GM23248 (cell line): Measurements from ENCODE around the gene BCAR1. TPM values are rescaled to one million over a fixed set of nuclear protein-coding genes. Genes with fewer than 3 reads are reported as not detected.

ENCODE experiments used
- DNase-seq: peaks from one replicate; pipeline ENCODE4 v3.0.0-alpha.2; 2015
- H2AFZ ChIP-seq: fragments of 200-600 bp; sonication (generic); 2 replicates; pipeline ENCODE4 v1.6.1; 2016; ENCODE audit warnings: antibody characterized with exemption
- H3F3A ChIP-seq: fragments of 200-600 bp; sonication (generic); 2 replicates; pipeline ENCODE4 v1.6.1; 2016; ENCODE audit warnings: mild to moderate bottlenecking, antibody characterized with exemption, mixed run types; ENCODE audit not compliant: insufficient read depth
- H3K27ac ChIP-seq: fragments of 200-600 bp; sonication (generic); 2 replicates; pipeline ENCODE4 v1.5.1; 2016; ENCODE audit warnings: mild to moderate bottlenecking
- H3K27me3 ChIP-seq: fragments of 200-600 bp; sonication (generic); replicated peaks from 2 replicates; pipeline ENCODE4 v1.6.1; 2016; ENCODE audit warnings: mild to moderate bottlenecking; ENCODE audit not compliant: insufficient read depth
- H3K36me3 ChIP-seq: fragments of 200-600 bp; sonication (generic); 2 replicates; pipeline ENCODE4 v1.6.1; 2016; ENCODE audit warnings: low read depth, mild to moderate bottlenecking
- H3K4me1 ChIP-seq: fragments of 200-600 bp; sonication (generic); 2 replicates; pipeline ENCODE4 v1.6.1; 2016; ENCODE audit warnings: mild to moderate bottlenecking; ENCODE audit not compliant: insufficient read depth
- H3K4me2 ChIP-seq: fragments of 200-600 bp; sonication (generic); one replicate; pipeline ENCODE4 v1.6.1; 2016; ENCODE audit warnings: mild to moderate bottlenecking; ENCODE audit not compliant: unreplicated experiment
- H3K4me3 ChIP-seq: fragments of 200-600 bp; sonication (generic); 2 replicates; pipeline ENCODE4 v1.5.1; 2016; ENCODE audit warnings: mild to moderate bottlenecking
- H3K79me2 ChIP-seq: fragments of 200-600 bp; sonication (generic); 2 replicates; pipeline ENCODE4 v1.6.1; 2016; ENCODE audit warnings: mild to moderate bottlenecking; ENCODE audit not compliant: insufficient read depth
- H3K9ac ChIP-seq: fragments of 200-600 bp; sonication (generic); 2 replicates; pipeline ENCODE4 v1.6.1; 2016; ENCODE audit warnings: mild to moderate bottlenecking
- H3K9me2 ChIP-seq: fragments of 200-600 bp; sonication (generic); 2 replicates; pipeline ENCODE4 v1.6.1; 2016; ENCODE audit warnings: mixed run types, mild to moderate bottlenecking, moderate library complexity; ENCODE audit not compliant: insufficient read depth
- H3K9me3 ChIP-seq: fragments of 200-600 bp; sonication (generic); one replicate; pipeline ENCODE4 v1.6.1; 2017; ENCODE audit warnings: low read depth
- H4K20me1 ChIP-seq: fragments of 200-600 bp; sonication (generic); 2 replicates; pipeline ENCODE4 v1.6.0; 2016; ENCODE audit not compliant: insufficient read depth
- EZH2 ChIP-seq: fragments of 200-600 bp; sonication (generic); IDR thresholded peaks from 2 replicates; pipeline ENCODE4 v1.6.1; 2018; ENCODE audit warnings: antibody characterized with exemption, mild to moderate bottlenecking; ENCODE audit not compliant: insufficient read depth, poor library complexity, severe bottlenecking
- EZH2phosphoT487 ChIP-seq: fragments of 200-600 bp; sonication (generic); IDR thresholded peaks from 2 replicates; pipeline ENCODE4 v1.6.1; 2018; ENCODE audit warnings: antibody characterized with exemption, moderate library complexity, mild to moderate bottlenecking, low read depth; ENCODE audit not compliant: insufficient read depth
- WGBS, 2 experiments: methylation state at CpG; one replicate each; pipeline ENCODE4 v1.1.6; 2015 to 2017; ENCODE audit warnings: low lambda C conversion rate in 2 of 2, low coverage in 1 of 2; ENCODE audit errors: missing lambda C conversion rate in 2 of 2; 5-methylcytosine and 5-hydroxymethylcytosine counted together
- in situ Hi-C: fragments of 300-500 bp; cut with MboI; formaldehyde crosslinking; loops from 2 replicates; pipeline ENCODE4 v1.15.0; 2020
- polyA plus RNA-seq: library from polyadenylated mRNA; unstranded; fragments of >200 nt; fragmentation: Nextera tagmentation; extraction: Ambion mirVana; gene quantifications from 2 replicates; pipeline ENCODE4 v1.2.1, GENCODE V29; 2016
- total RNA-seq: library from RNA; depleted of rRNA; stranded (reverse); fragments of >200 nt; shearing (Covaris generic); gene quantifications from 2 replicates; pipeline ENCODE4 v1.2.3, GENCODE V29; 2014

The BCAR1 gene
- total and polyA plus RNA-seq, 2 experiments from 2014 or later: 52.9 to 87.0 TPM

DNA sequence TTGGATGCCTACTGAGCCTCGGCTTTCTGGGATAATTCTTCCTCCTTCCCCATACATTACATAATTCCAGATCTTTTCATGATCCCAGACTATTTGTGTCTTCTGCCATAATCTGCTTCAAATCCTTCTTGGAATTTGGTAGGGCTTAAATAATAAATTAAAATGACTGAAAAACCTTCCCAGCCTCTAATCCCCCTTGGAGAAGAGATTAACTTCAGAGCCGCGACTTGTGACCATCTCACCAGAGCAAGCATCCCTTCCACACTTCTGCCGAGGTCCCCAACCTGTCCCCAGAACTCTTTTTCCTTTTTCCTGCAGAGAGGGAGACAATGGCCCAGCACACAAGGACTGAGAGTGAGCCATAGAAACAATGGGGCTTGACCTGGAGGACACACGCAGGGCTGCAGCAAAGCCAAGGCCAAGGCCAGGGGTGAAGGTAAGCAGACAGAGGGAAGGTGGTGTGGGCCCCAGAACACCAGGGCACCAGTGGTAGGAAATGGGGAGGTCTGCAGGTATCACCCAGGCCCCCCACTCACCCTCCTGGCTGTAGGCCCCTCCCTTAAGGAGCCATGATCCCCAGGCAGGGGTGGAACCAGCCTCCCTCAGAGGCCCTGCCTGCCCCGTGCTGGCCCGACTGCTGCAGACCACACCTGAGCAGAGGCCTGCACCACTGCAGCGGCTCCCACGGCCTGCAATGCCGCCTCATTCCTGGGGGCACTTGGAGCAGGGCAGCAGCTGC is 9.6 kb upstream of the BCAR1 start:
- Histone ChIP-seq H3K9me2 (no peaks in the 10 kb centered on the region), H3K4me3 (no peak overlapping the region), H3K27me3 (no peaks in the 10 kb centered on the region), H3K79me2 (peaks cover 96% of the 10 kb centered on the region), H3F3A (peaks cover 21% of the 10 kb centered on the region; the same call in 1 of the 2 replicates), H3K9ac (no peak overlapping the region), H2AFZ (no peak overlapping the region), H3K4me2 (no peak overlapping the region), H3K9me3 (no peaks in the 10 kb centered on the region), H4K20me1 (peaks cover 17% of the 10 kb centered on the region; the same call in 1 of the 2 replicates), H3K27ac (no peak overlapping the region), H3K4me1 (peaks cover 37% of the 10 kb centered on the region), H3K36me3 (no peaks in the 10 kb centered on the region)
- no peak for TF ChIP-seq EZH2phosphoT487
- TF ChIP-seq EZH2: no peak
- WGBS, 2 experiments: 87% methylated on average over 9 to 10 of the region's 10 CpGs
- in situ Hi-C loops: no loop called here
- no peak for DNase-seq

- Histone ChIP-seq H3K4me1 (peaks cover 53% of the 10 kb centered on the region), H3K4me2 (no peak overlapping the region)
Measured at GRCh38 chr16:75258807-75259141, 7.3 kb upstream of the BCAR1 start.

DNA sequence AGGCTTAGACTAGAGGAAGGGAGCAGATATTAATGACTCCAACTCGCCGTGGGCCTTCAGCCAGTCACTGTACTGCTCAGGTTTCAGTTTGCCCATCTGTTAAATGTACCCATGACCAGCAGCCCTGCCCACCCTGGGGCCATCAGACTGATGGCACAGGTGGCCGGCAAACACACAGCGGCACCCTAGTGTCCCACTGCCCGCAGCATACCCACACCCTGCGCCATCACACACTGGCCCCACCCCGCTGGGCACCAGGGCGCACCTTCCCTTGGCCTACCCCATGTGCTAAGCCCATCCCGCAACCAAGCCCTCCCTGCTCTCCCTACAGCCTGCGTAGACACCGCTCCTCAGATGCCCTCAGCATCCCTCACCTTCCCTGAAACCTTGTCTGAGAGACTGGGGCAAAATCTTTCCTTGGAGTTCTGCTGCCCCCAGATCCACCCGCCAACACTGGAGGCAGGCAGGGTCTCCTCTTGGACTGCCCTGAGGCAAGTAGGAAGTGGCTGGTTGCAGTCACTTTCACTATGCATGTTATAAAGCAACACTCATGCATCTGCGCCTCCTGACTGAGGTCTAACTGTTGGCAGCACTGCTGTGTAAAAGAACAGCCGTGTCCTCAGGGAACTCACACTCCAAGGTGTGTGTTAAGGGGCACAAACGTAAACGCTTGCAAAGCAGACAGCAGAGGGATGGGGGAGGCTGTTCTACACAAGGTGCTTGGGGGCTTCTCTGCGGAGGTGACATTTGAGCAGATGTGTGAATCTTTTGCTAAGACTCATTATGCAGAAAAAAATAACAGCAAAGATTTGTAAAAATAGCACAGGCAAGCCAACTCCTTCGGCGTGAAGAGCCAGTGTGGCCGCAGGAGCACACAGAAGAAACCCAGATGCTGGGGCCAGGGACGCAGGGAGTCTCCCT is 6.7 kb upstream of the BCAR1 start:
- no peaks in the 10 kb centered on the region for H3K27me3 ChIP-seq

More at GRCh38 chr16:75258807-75259141, 7.3 kb upstream of the BCAR1 start:
- no peaks in the 10 kb centered on the region for H3K9me3 ChIP-seq
- no peak for TF ChIP-seq EZH2phosphoT487
- TF ChIP-seq EZH2: no peak
- H3K36me3 ChIP-seq: no peaks in the 10 kb centered on the region
- no peak for DNase-seq
- H3K79me2 ChIP-seq: peaks cover 97% of the 10 kb centered on the region
- no peak overlapping the region for H3K4me3 ChIP-seq
- H3K9ac ChIP-seq: 0 out of 2 replicates have a peak overlapping the region, but pooled peaks have one; percentile 9
- H3K27ac ChIP-seq: no peak overlapping the region
- in situ Hi-C loops: no loop called here
- H3F3A ChIP-seq: peaks cover 28% of the 10 kb centered on the region
- 66 to 77% methylated on average over 6 of the region's 6 CpGs for WGBS, 2 experiments
- H3K27me3 ChIP-seq: no peaks in the 10 kb centered on the region
- no peaks in the 10 kb centered on the region for H3K9me2 ChIP-seq
- H2AFZ ChIP-seq: no peak overlapping the region
- peaks cover 17% of the 10 kb centered on the region; the same call in 1 of the 2 replicates for H4K20me1 ChIP-seq

GRCh38 chr16:75256696-75257343 is 5.4 kb upstream of the BCAR1 start:
- H3K4me3 ChIP-seq: peak overlapping the region; percentile 30; the same call in 1 of the 2 replicates
- peak overlapping the region; percentile 72 for H3K9ac ChIP-seq
- 31 to 34% methylated on average over 12 to 14 of the region's 14 CpGs for WGBS, 2 experiments

More for the DNA sequence above, 6.7 kb upstream of the BCAR1 start:
- no peak for DNase-seq
- no peak overlapping the region for H3K4me2 ChIP-seq
- peaks cover 28% of the 10 kb centered on the region for H3F3A ChIP-seq
- no peaks in the 10 kb centered on the region for H3K9me2 ChIP-seq
- H4K20me1 ChIP-seq: peaks cover 14% of the 10 kb centered on the region; the same call in 1 of the 2 replicates
- in situ Hi-C loops: no loop called here
- WGBS, 2 experiments: 69 to 78% methylated on average over 19 to 21 of the region's 21 CpGs
- TF ChIP-seq EZH2phosphoT487 (no peak), EZH2 (no peak)
- H3K9ac ChIP-seq: peak overlapping the region; percentile 72; the same call in 1 of the 2 replicates
- peaks cover 97% of the 10 kb centered on the region for H3K79me2 ChIP-seq
- peaks cover 53% of the 10 kb centered on the region for H3K4me1 ChIP-seq
- no peak overlapping the region for H3K27ac ChIP-seq
- no peaks in the 10 kb centered on the region for H3K9me3 ChIP-seq
- H3K36me3 ChIP-seq: no peaks in the 10 kb centered on the region
- no peak overlapping the region for H2AFZ ChIP-seq
- H3K4me3 ChIP-seq: no peak overlapping the region

More at GRCh38 chr16:75256696-75257343, 5.4 kb upstream of the BCAR1 start:
- no peaks in the 10 kb centered on the region for H3K9me3 ChIP-seq
- H3F3A ChIP-seq: peaks cover 35% of the 10 kb centered on the region
- H3K4me2 ChIP-seq: peak overlapping the region; percentile 69
- H3K27me3 ChIP-seq: no peaks in the 10 kb centered on the region
- peaks cover 57% of the 10 kb centered on the region for H3K4me1 ChIP-seq
- H3K27ac ChIP-seq: peak overlapping the region; percentile 93
- H3K79me2 ChIP-seq: peaks cover 97% of the 10 kb centered on the region
- in situ Hi-C loops: no loop called here
- H2AFZ ChIP-seq: no peak overlapping the region
- peaks cover 9% of the 10 kb centered on the region; the same call in 1 of the 2 replicates for H4K20me1 ChIP-seq
- DNase-seq: peak; percentile 86
- H3K36me3 ChIP-seq: no peaks in the 10 kb centered on the region
- TF ChIP-seq EZH2phosphoT487 (no peak), EZH2 (no peak)
- H3K9me2 ChIP-seq: no peaks in the 10 kb centered on the region
